M059J (cell line): Measurements from ENCODE around the gene OSTF1. TPM values are rescaled to one million over a fixed set of nuclear protein-coding genes. Genes with fewer than 3 reads are reported as not detected.

Experiments used
- DNase-seq: peaks from one replicate; pipeline ENCODE4 v3.0.0-alpha.2; 2012; ENCODE audit warnings: low read depth
- total RNA-seq: library from RNA; depleted of rRNA; stranded (reverse); fragments of >200 nt; shearing (Covaris generic); gene quantifications from 2 replicates; pipeline ENCODE4 v1.2.3, GENCODE V29; 2014; rRNA removed

Gene OSTF1
- total RNA-seq: 80.5 and 86.9 TPM in 2 replicates

DNA sequence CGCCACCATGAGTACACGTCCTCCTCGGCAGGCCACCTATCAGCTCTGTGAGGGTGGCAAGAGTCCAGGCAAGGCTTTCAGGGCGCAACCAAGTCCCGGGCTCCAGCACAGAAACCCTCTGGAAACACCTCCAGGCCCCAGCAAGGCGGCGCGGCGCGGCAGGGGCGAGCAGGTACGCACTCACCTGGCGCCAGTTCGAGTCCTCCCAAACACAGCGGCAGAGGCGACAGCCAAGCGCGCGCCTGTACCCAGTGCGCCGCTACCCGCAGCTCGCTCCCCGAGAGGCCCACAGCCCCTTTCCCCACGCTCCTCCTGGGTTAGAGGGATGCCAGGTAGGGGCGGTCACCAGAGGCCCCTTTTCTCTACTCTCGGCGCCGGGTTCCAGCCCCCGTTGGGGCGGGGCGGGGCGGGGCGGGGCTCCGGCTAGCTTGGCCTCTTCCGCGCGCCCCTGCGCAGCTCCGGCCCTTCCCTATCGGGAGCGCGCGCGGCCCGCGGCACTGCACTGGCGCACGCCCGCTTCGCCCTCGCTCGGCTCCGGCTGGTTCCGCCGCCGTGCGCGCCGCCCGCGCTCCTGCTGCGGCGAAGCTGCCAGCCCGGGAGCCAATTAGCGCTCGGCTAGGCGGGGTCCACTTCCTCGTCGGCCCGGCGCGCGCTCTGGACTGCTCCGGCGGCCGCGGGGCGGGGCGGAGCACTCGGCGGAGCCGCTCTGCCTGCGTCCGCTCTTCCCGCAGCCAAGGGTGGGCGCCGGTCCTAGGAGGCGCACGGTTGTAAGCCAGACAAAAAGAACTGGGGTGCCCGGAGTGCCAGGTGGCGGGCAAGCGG is at the start of gene OSTF1, which contains the start of gene NMRK1:
TSS of gene OSTF1 (plus strand) at position 691 of the 822 bp plus-strand sequence. CDS start 179 bp downstream, outside the sequence.
TSS of gene NMRK1 (minus strand) at position 332 of the 822 bp plus-strand sequence. CDS start 5,040 bp downstream, outside the sequence.
- DNase-seq: peak; percentile 96

DNA sequence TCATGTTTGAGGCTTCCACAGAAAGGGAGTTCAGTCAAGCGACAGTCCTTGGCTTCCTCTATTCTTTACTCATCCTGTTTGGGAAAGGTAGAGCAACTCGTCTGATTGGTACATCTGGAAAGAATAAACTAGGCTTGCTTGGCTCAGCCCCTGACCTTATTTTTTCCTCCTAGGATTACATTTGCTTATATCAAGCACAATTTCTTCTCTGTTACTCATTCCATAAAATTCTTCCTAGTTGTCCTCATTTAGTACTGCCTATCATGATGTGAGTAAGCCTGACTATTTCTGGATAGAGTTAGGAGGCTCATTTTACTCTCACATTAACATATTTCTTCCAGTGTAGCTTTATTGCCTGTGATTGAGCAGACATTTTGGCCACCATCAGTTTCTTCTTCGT is 49.3 kb upstream of the OSTF1 start:
- DNase-seq: peak; percentile 72

GRCh38 chr9:75039801-75040200 is 48.5 kb upstream of the OSTF1 start:
- no peak for DNase-seq

- DNase-seq: no peak
These were observed 47.3 kb upstream of the OSTF1 start for GRCh38 chr9:75041041-75041440.

- DNase-seq: no peak
These were observed 41.5 kb upstream of the OSTF1 start for GRCh38 chr9:75046725-75047345.

GRCh38 chr9:75047506-75047905 is 40.8 kb upstream of the OSTF1 start:
- DNase-seq: no peak

DNA sequence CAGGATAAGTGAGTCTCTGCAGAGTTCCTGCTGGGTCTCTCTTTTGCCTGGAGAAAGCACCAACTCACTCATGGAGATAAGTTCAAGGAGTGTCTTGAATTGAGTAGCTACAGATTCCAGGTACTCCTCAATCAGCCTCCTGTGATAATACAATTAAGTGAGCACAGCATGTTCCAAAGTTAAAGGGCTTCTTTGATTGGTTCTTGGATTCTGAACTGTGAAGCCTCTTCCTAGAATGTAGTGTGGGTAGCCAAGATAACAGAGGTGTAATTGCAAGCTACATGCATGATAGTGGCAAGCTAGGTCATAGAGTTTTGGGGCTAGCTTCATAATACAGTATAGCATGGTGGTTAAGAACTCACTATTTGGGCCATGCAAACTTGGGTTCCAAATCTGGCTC is 37.0 kb upstream of the OSTF1 start:
- DNase-seq: no peak

- no peak for DNase-seq
These were observed 34.4 kb upstream of the OSTF1 start for GRCh38 chr9:75053869-75054268.

DNA sequence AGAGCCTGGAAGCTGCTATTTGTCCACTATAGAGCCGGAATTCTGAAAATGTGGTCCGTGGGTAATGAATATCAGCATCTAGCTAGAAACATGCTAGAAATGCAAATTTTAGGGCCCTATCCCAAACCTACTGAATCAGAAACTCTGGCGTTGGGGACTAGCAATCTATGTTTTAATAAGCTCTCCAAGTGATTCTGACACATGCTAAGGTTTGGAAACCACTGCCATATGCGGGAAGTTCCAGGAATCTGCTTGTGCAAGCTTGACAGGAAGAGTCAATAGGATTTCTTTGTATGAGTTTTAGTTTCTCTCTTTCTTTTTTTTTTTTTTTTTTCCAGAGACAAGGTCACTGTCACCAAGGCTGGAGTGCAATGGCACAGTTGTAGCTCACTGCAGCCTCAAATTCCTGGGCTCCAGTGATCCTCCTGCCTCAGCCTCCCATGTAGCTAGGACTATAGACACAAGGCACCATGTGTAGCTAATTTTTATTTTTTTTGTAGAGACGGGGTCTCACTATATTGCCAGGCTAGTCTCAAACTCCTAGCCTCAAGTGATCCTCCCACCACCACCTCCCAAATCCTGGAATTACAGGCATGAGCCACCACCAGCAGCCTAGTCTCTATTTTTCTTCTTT is 33.8 kb upstream of the OSTF1 start:
- DNase-seq: no peak

GRCh38 chr9:75061169-75061568 is 27.1 kb upstream of the OSTF1 start:
- DNase-seq: no peak

GRCh38 chr9:75063556-75064305 is 24.6 kb upstream of the OSTF1 start:
- peak; percentile 46 for DNase-seq

- peak; percentile 28 for DNase-seq
These were observed 23.8 kb upstream of the OSTF1 start for GRCh38 chr9:75064307-75065025.

DNA sequence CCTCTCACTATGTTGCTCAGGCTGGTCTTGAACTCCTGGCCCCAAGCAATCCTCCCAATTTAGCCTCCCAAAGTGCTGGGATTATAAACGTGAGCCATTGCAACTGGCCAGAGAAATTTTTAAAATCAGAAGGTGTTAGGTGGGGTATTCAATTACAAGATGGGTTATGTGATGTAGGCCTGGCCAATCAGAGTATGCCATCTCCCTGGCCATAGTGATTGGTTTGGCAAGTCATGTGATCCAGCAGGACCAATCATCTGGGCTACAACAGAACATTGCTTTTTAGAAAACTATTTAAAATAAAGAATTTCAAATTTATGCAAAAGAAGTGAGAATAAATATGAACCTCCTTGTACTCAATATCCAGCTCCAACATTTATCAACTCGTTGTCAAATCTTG is 22.8 kb upstream of the OSTF1 start:
- no peak for DNase-seq

DNA sequence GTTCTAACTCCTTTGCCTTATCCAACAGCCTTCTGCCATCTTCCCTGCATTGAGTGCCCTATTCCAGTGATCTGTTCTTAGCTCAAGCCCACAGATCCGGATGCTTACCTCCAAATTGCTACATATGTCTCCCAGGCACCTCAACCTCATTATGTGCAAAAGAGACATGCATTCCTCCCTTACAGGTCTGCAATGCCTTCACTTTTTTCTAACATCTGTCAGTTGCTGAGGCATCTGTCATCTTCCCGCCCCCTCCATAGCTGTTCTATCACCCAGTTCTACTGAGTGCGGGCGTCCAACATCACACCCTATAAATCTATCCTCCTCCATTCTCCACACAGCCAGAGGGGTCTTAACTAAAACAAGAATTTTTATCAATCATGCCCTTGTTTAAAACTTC is 20.4 kb upstream of the OSTF1 start:
- DNase-seq: no peak

GRCh38 chr9:75069171-75069570 is 19.1 kb upstream of the OSTF1 start:
- no peak for DNase-seq

- DNase-seq: peak; percentile 24
These were observed 16.7 kb upstream of the OSTF1 start for GRCh38 chr9:75071530-75072122.

- DNase-seq: no peak
These were observed 15.4 kb upstream of the OSTF1 start for GRCh38 chr9:75072895-75073294.

GRCh38 chr9:75081632-75082031 is 6.7 kb upstream of the OSTF1 start:
- no peak for DNase-seq

- DNase-seq: no peak
These were observed 4.9 kb upstream of the OSTF1 start for GRCh38 chr9:75083188-75083970.

- DNase-seq: no peak
These were observed 4.1 kb upstream of the OSTF1 start for GRCh38 chr9:75084081-75084672.
